Gastrocnemius medialis (tissue), 4 donors: Measurements from ENCODE around the gene DMWD. TPM values are rescaled to one million over a fixed set of nuclear protein-coding genes. Genes with fewer than 3 reads are reported as not detected.
A peak's percentile ranks its signal among the peaks of the same experiment; 100 is the strongest.

Experiments
- ATAC-seq, 2 donors: fragments of 150-250 bp; one replicate each; pipeline ENCODE4 v1.9.1; 2016
- DNase-seq, 2 donors: peaks; one replicate each; pipeline ENCODE4 v3.0.0-alpha.2; 2019
- H3K27ac ChIP-seq, 4 donors: fragments of 200-600 bp; sonication (generic); 1 replicate in 1 of 4; 2 replicates in 3 of 4; pipeline ENCODE4 v1.5.1; 2016 to 2018; ENCODE audit warnings: mild to moderate bottlenecking in 2 of 4, moderate library complexity in 1 of 4
- H3K27me3 ChIP-seq, 3 donors: fragments of 200-600 bp; sonication (generic) in 2 of 3; 1 replicate in 1 of 3; 2 replicates in 2 of 3; pipeline versions ENCODE4 v1.5.1 to v1.6.0; 2016 to 2019; ENCODE audit warnings: mild to moderate bottlenecking in 1 of 3, moderate library complexity in 1 of 3
- H3K36me3 ChIP-seq, 2 donors: fragments of 200-600 bp; sonication (generic) in 1 of 2; one replicate each; pipeline ENCODE4 v1.5.1; 2017 to 2018
- H3K4me1 ChIP-seq, 2 donors: fragments of 200-600 bp; sonication (generic) in 1 of 2; one replicate each; pipeline ENCODE4 v1.5.1; 2016 to 2017; ENCODE audit warnings: mild to moderate bottlenecking in 2 of 2
- H3K4me3 ChIP-seq, 4 donors: fragments of 200-600 bp; sonication (generic) in 3 of 4; 1 replicate in 1 of 4; 2 replicates in 3 of 4; pipeline ENCODE4 v1.5.1; 2016 to 2019; ENCODE audit warnings: mild to moderate bottlenecking in 2 of 4
- H3K9me3 ChIP-seq, 3 donors: fragments of 200-600 bp; sonication (generic) in 2 of 3; 1 replicate in 1 of 3; 2 replicates in 2 of 3; pipeline ENCODE4 v1.5.1; 2016 to 2019
- POLR2A ChIP-seq, 2 donors: fragments of 450-650 bp; IDR thresholded peaks; one replicate each; pipeline ENCODE4 v1.6.1; 2017; ENCODE audit warnings: antibody characterized with exemption in 2 of 2, mild to moderate bottlenecking in 2 of 2, moderate library complexity in 2 of 2
- in situ Hi-C, 4 donors: fragments of 200-750 bp; cut with MboI; loops; one replicate each; pipeline versions ENCODE4 v1.15.0 to v1.8.0; 2017; ENCODE audit warnings: low sequenced_read_pairs in 4 of 4
- intact Hi-C: fragments of 100-400 bp; cut with DNase I; formaldehyde crosslinking; loops from one replicate; pipeline ENCODE4 v1.15.1; 2023; ENCODE audit warnings: low total_unique reads
- total RNA-seq, 4 donors: library from RNA; depleted of rRNA; stranded (reverse); fragments of >200 nt; gene quantifications; one replicate each; pipeline versions ENCODE4 v1.1.0 to v1.2.3, GENCODE V29; 2016
- TF ChIP-seq, protein P1 (sequence below), 5 experiments: fragments of 450-650 bp in 3 of 5; fragments of 200-600 bp in 2 of 5; sonication (generic) in 2 of 5; IDR thresholded peaks in 4 of 5; conservative IDR thresholded peaks in 1 of 5; 1 replicate in 4 of 5; 2 replicates in 1 of 5; pipeline ENCODE4 v1.5.1; 2016 to 2019; ENCODE audit warnings: antibody characterized with exemption in 5 of 5, mild to moderate bottlenecking in 3 of 5, moderate library complexity in 3 of 5

Gene DMWD
- total RNA-seq, 4 donors from 2014 or later: 38.6 to 111 (median 56.4) TPM

DNA sequence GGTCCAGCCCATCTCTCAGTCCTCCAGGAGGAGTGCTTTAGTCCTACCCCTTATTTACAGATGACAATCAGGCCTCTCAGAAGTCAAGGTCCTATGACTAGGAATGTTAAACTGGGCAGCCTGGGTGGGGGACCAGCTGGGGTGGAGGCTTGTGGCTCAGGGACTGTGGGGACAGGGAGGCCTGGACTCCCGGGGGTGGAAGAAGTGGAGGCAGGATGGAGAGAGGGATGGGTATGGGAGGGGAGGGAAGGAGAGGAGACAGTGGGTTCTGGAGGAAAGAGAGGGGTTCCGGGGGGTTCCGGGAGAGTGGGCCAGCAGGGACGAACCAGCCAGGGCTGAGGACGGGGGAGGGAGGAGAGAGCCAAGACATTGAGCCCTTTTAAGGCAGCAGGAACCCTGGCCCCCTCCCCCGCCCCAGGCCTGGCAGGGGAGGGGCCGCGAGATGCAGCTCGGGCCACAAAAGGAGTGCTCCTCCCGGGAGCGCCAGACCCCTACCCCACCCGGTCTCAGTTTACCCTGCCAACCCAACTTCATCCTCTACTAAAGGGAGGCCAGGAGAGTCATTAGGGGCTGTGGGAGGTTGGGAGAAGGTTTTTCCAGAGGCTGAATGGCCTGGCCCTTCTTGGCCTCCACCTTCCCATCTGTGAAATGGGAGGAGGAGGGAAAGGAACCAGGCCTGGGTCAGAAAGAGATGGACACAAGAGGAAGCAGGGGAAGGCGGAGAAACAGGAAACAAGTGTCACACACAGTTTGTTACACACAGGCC is 12.0 kb downstream of the DMWD start:
- no peaks in the 10 kb centered on the region for H3K9me3 ChIP-seq
- peaks cover 0 to 31% of the 10 kb centered on the region in 2 donors for H3K36me3 ChIP-seq
- H3K4me3 ChIP-seq: peak overlapping the region; percentile 58 to 75 (median 61)
- H3K27ac ChIP-seq: peak overlapping the region; percentile 96 to 100 (median 99)
- intact Hi-C loops: loop anchor here (10.0 kb wide), 1 partner anchor 456 kb away; the partner anchor contains the start of gene CKM
- no peaks in the 10 kb centered on the region for H3K27me3 ChIP-seq
- TF ChIP-seq POLR2A (IDR thresholded peaks at IDR 0.05): no peak
- TF ChIP-seq, protein P1, sequence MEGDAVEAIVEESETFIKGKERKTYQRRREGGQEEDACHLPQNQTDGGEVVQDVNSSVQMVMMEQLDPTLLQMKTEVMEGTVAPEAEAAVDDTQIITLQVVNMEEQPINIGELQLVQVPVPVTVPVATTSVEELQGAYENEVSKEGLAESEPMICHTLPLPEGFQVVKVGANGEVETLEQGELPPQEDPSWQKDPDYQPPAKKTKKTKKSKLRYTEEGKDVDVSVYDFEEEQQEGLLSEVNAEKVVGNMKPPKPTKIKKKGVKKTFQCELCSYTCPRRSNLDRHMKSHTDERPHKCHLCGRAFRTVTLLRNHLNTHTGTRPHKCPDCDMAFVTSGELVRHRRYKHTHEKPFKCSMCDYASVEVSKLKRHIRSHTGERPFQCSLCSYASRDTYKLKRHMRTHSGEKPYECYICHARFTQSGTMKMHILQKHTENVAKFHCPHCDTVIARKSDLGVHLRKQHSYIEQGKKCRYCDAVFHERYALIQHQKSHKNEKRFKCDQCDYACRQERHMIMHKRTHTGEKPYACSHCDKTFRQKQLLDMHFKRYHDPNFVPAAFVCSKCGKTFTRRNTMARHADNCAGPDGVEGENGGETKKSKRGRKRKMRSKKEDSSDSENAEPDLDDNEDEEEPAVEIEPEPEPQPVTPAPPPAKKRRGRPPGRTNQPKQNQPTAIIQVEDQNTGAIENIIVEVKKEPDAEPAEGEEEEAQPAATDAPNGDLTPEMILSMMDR (IDR thresholded peaks at IDR 0.05 in 4 of 5, conservative IDR thresholded peaks at IDR 0.05 in 1 of 5): no peak
- ATAC-seq (no peak), DNase-seq (no peak)
- in situ Hi-C loops: no loop called here
- H3K4me1 ChIP-seq: peaks cover 43 to 64% of the 10 kb centered on the region in 2 donors

DNA sequence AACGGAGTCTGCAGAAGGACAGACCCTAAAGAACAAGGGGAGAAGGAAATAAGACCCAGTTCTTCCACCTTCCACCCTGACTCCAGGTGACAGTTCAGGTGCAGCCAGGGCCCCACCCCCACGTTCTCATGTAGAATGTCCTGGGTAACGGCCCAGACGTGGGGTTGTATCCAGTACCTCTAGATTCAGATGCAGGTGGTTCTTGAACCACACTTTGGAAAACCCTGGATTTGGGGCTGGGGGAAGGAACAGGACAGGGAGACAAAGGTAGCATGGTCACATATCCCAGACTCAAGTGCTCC is 12.5 kb downstream of the DMWD start:
- in situ Hi-C loops: no loop called here
- Histone ChIP-seq H3K4me1 (peaks cover 38 to 58% of the 10 kb centered on the region in 2 donors), H3K4me3 (peak overlapping the region in 2 of 4 donors; percentile 60 to 75), H3K36me3 (peaks cover 0 to 32% of the 10 kb centered on the region in 2 donors), H3K27ac (peak overlapping the region; percentile 96 to 100 (median 99)), H3K9me3 (no peaks in the 10 kb centered on the region), H3K27me3 (no peaks in the 10 kb centered on the region)
- DNase-seq: no peak
- TF ChIP-seq, protein P1 (IDR thresholded peaks at IDR 0.05 in 4 of 5, conservative IDR thresholded peaks at IDR 0.05 in 1 of 5): no peak
- no peak for TF ChIP-seq POLR2A (IDR thresholded peaks at IDR 0.05)
- ATAC-seq: no peak
- intact Hi-C loops: loop anchor here (10.0 kb wide), 1 partner anchor 455 kb away; the partner anchor contains the start of gene CKM

GRCh38 chr19:45779231-45780145 is 13.2 kb downstream of the DMWD start:
- H3K4me1 ChIP-seq: peaks cover 32 to 52% of the 10 kb centered on the region in 2 donors
- in situ Hi-C loops (no loop called here), intact Hi-C loops (loop anchor here (10.0 kb wide), 1 partner anchor 455 kb away; the partner anchor contains the start of gene CKM)

GRCh38 chr19:45778010-45778661 is 14.5 kb downstream of the DMWD start:
- peaks cover 18 to 39% of the 10 kb centered on the region in 2 donors for H3K4me1 ChIP-seq

More at GRCh38 chr19:45779231-45780145, 13.2 kb downstream of the DMWD start:
- H3K27ac ChIP-seq: peak overlapping the region; percentile 96 to 100 (median 99)
- ATAC-seq (no peak), DNase-seq (peak in 1 of 2 donors; percentile 63)
- peak overlapping the region in 1 of 4 donors; percentile 75 for H3K4me3 ChIP-seq
- TF ChIP-seq, protein P1 (IDR thresholded peaks at IDR 0.05 in 4 of 5, conservative IDR thresholded peaks at IDR 0.05 in 1 of 5): peak in 2 of 5 experiments; percentile 25 to 33
- no peak for TF ChIP-seq POLR2A (IDR thresholded peaks at IDR 0.05)
- no peaks in the 10 kb centered on the region for H3K27me3 ChIP-seq
- H3K36me3 ChIP-seq: peaks cover 0 to 38% of the 10 kb centered on the region in 2 donors
- H3K9me3 ChIP-seq: no peaks in the 10 kb centered on the region

More at GRCh38 chr19:45778010-45778661, 14.5 kb downstream of the DMWD start:
- no peak overlapping the region for H3K4me3 ChIP-seq
- in situ Hi-C loops (no loop called here), intact Hi-C loops (no loop called here)
- no peaks in the 10 kb centered on the region for H3K9me3 ChIP-seq
- DNase-seq (no peak), ATAC-seq (no peak)
- no peaks in the 10 kb centered on the region for H3K27me3 ChIP-seq
- peaks cover 0 to 44% of the 10 kb centered on the region in 2 donors for H3K36me3 ChIP-seq
- no peak overlapping the region for H3K27ac ChIP-seq
- TF ChIP-seq POLR2A (IDR thresholded peaks at IDR 0.05): no peak
- TF ChIP-seq, protein P1 (IDR thresholded peaks at IDR 0.05 in 4 of 5, conservative IDR thresholded peaks at IDR 0.05 in 1 of 5): no peak
